ENCODE results near the gene SP3.

The SP3 gene

DNA sequence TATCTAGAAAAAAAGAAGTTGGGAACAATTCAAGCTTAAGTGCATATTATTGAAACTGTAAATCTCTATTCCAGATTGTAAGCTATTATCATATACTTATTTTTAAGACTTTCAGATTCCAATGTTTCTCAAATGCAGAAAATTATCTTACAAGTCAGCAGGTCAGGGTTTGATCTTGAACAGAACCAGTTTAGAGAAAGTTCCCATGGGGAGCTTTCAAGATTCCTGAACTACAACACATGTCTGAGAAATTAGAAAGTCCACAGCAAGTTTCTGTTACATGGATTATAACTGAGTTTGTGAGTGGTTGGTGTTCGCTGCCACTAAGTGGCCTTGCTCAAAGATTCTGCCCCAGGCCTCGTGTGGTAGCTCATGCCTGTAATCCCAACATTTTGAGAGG, 31.6 kb upstream of the SP3 start:
- H3K27ac ChIP-seq = peak overlapping the region; percentile 82
- TF ChIP-seq CTCF (conservative IDR thresholded peaks at IDR 0.05) = no peak

- no peak for TF ChIP-seq CTCF (conservative IDR thresholded peaks at IDR 0.05)
Observed at GRCh38 chr2:173993459-173993858, 28.3 kb upstream of the SP3 start.

DNA sequence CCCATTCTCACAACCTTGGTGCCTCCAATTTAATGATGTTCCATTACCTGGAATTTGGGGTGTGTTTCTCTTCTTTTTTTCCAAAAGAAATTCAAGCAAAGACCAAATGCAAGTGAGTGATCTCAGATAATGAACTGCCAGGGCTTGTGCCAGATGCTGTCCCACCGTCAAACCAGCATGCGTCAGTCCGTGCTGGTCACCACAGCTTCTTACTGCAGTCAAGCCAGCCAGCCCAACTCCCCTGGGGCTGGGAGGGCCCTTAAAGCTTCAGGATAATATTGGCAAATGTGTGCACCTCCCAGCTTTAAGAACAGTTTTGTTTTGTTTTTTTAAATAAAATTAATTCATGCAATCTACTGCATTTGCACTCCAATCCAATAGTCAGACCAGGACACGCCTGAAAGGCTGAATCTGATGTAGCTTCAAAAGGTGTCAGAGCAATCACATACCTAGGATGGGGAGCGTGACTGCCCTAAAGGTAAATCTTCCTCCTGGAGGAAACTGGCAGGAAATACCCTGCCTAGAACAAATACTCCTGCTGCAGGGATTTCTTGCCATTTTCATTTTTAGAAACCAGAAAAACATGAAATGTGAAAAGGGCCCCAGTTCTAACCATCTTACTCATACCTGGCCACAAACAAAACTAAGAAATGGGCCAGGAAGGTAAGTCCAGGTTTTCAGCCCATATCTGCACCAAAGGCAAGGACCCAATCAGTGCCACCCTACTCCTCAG, 26.8 kb upstream of the SP3 start:
- no peak for TF ChIP-seq CTCF (conservative IDR thresholded peaks at IDR 0.05)
- peak overlapping the region; percentile 98 for H3K27ac ChIP-seq

More at GRCh38 chr2:173993459-173993858, 28.3 kb upstream of the SP3 start:
- peak overlapping the region; percentile 98; the same call in 1 of the 2 replicates for H3K27ac ChIP-seq

DNA sequence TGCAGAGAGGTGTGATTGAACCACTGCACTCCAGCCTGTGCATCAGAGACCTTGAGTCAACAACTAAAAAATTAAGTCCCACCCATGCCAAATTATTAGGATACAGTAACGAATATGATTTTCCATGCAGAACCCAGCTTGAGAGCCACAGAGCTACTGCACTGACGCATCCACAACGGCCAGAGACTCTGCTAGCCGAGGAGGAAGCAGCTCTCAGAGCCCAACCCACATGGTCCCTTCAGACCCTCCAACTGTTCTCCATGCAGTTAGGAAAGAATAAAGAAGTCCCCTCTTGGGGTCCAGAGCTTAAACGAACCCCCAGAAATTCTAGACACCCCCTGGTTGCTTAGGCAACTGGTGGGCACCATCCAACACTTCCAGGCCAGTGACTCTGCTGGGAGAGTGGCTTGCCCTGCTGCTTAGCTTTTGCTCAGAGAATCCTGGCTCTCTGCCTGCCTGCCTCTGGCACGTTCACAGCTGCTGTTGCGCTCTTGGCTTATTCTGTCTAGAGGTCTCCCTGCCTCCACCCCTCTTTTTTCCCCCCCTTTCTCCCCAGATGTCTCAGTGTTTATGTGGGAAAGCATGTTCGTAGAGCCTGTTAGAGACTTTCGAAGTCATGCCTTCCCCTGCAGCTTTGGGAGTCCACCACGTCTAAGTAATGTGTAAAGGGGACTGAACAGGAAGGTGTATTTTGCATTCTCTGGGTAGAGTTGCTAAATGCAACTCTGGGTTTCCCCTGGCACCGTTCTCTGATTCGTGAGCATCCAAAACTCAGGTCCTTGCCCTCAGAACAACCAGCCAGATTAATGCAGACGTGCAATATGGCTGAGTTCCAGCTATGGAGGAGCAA, 26.0 kb upstream of the SP3 start:
- no peak for TF ChIP-seq CTCF (conservative IDR thresholded peaks at IDR 0.05)
- peak overlapping the region; percentile 98 for H3K27ac ChIP-seq

GRCh38 chr2:173990245-173990644, 25.1 kb upstream of the SP3 start:
- H3K27ac ChIP-seq = peak overlapping the region; percentile 98
- TF ChIP-seq CTCF (conservative IDR thresholded peaks at IDR 0.05) = no peak

GRCh38 chr2:173989884-173990215, 24.7 kb upstream of the SP3 start:
- no peak for TF ChIP-seq CTCF (conservative IDR thresholded peaks at IDR 0.05)
- H3K27ac ChIP-seq = peak overlapping the region; percentile 98; the same call in 1 of the 2 replicates

GRCh38 chr2:173989160-173989883, 24.1 kb upstream of the SP3 start:
- H3K27ac ChIP-seq = peak overlapping the region; percentile 98; the same call in 1 of the 2 replicates
- TF ChIP-seq CTCF (conservative IDR thresholded peaks at IDR 0.05) = no peak
